Skeletal muscle satellite cell (primary cell): Measurements from ENCODE around the gene RNF166.
A peak's percentile ranks its signal among the peaks of the same experiment; 100 is the strongest.

Experiments used
- H3K27me3 ChIP-seq: 2 replicates; pipeline ENCODE4 v1.7.0; 2013; ENCODE audit warnings: low read length; ENCODE audit not compliant: control insufficient read depth, insufficient read depth
- H3K36me3 ChIP-seq: 2 replicates; pipeline ENCODE4 v1.7.0; 2013; ENCODE audit warnings: mild to moderate bottlenecking, control low read depth, low read length; ENCODE audit not compliant: insufficient read depth
- H3K4me1 ChIP-seq: 2 replicates; pipeline ENCODE4 v1.7.0; 2013; ENCODE audit warnings: low read length; ENCODE audit not compliant: control insufficient read depth, insufficient read depth
- H3K4me2 ChIP-seq: 2 replicates; pipeline ENCODE4 v1.7.0; 2013; ENCODE audit warnings: mild to moderate bottlenecking, low read length
- H3K4me3 ChIP-seq: 2 replicates; pipeline ENCODE4 v1.7.0; 2013; ENCODE audit warnings: low read length
- H3K9ac ChIP-seq: 2 replicates; pipeline ENCODE4 v1.7.0; 2013; ENCODE audit warnings: mild to moderate bottlenecking, low read depth, low read length, moderate library complexity
- H3K9me3 ChIP-seq: replicated peaks from 2 replicates; pipeline ENCODE4 v1.7.0; 2013; ENCODE audit warnings: mild to moderate bottlenecking, control low read depth, low read length

Gene RNF166

GRCh38 chr16:88657371-88657770 lies 48.8 kb downstream of the RNF166 start:
- Histone ChIP-seq H3K4me3 (no peak overlapping the region), H3K4me2 (no peak overlapping the region), H3K4me1 (peaks cover 5% of the 10 kb centered on the region), H3K9me3 (no peaks in the 10 kb centered on the region), H3K36me3 (peaks cover 21% of the 10 kb centered on the region), H3K9ac (no peak overlapping the region), H3K27me3 (no peaks in the 10 kb centered on the region)

GRCh38 chr16:88656291-88656980 lies 49.8 kb downstream of the RNF166 start:
- peaks cover 24% of the 10 kb centered on the region for H3K36me3 ChIP-seq
- no peaks in the 10 kb centered on the region for H3K9me3 ChIP-seq
- H3K9ac ChIP-seq, result no peak overlapping the region

GRCh38 chr16:88655733-88656281 lies 50.4 kb downstream of the RNF166 start:
- no peaks in the 10 kb centered on the region for H3K9me3 ChIP-seq
- no peaks in the 10 kb centered on the region for H3K27me3 ChIP-seq
- no peak overlapping the region for H3K4me2 ChIP-seq
- no peak overlapping the region for H3K4me3 ChIP-seq
- peaks cover 24% of the 10 kb centered on the region for H3K36me3 ChIP-seq
- H3K4me1 ChIP-seq, result peaks cover 6% of the 10 kb centered on the region
- no peak overlapping the region for H3K9ac ChIP-seq

More at GRCh38 chr16:88656291-88656980, 49.8 kb downstream of the RNF166 start:
- no peaks in the 10 kb centered on the region for H3K27me3 ChIP-seq
- no peak overlapping the region for H3K4me2 ChIP-seq
- peaks cover under 1% of the 10 kb centered on the region for H3K4me1 ChIP-seq
- H3K4me3 ChIP-seq, result no peak overlapping the region

GRCh38 chr16:88655053-88655732 lies 51.0 kb downstream of the RNF166 start:
- H3K27me3 ChIP-seq, result no peaks in the 10 kb centered on the region
- H3K4me2 ChIP-seq, result no peak overlapping the region
- H3K9me3 ChIP-seq, result no peaks in the 10 kb centered on the region
- H3K4me1 ChIP-seq, result peaks cover 9% of the 10 kb centered on the region
- H3K4me3 ChIP-seq, result no peak overlapping the region
- H3K9ac ChIP-seq, result no peak overlapping the region
- peaks cover 24% of the 10 kb centered on the region for H3K36me3 ChIP-seq

GRCh38 chr16:88654363-88655052 lies 51.7 kb downstream of the RNF166 start:
- Histone ChIP-seq H3K9me3 (no peaks in the 10 kb centered on the region), H3K9ac (no peak overlapping the region), H3K36me3 (peaks cover 24% of the 10 kb centered on the region), H3K27me3 (no peaks in the 10 kb centered on the region), H3K4me1 (peaks cover 13% of the 10 kb centered on the region), H3K4me2 (no peak overlapping the region), H3K4me3 (no peak overlapping the region)

- Histone ChIP-seq H3K9ac (no peak overlapping the region), H3K4me3 (no peak overlapping the region), H3K4me2 (no peak overlapping the region), H3K4me1 (peaks cover 13% of the 10 kb centered on the region), H3K36me3 (peaks cover 24% of the 10 kb centered on the region), H3K27me3 (no peaks in the 10 kb centered on the region), H3K9me3 (no peaks in the 10 kb centered on the region)
Observed at GRCh38 chr16:88653596-88654362, 52.4 kb downstream of the RNF166 start.

GRCh38 chr16:88653101-88653500 lies 53.1 kb downstream of the RNF166 start:
- Histone ChIP-seq H3K4me3 (no peak overlapping the region), H3K27me3 (no peaks in the 10 kb centered on the region), H3K36me3 (peaks cover 24% of the 10 kb centered on the region), H3K9ac (no peak overlapping the region), H3K4me1 (peaks cover 13% of the 10 kb centered on the region), H3K4me2 (no peak overlapping the region), H3K9me3 (no peaks in the 10 kb centered on the region)

GRCh38 chr16:88652762-88653063 lies 53.5 kb downstream of the RNF166 start:
- H3K9me3 ChIP-seq, result no peaks in the 10 kb centered on the region
- H3K9ac ChIP-seq, result no peak overlapping the region
- H3K4me2 ChIP-seq, result no peak overlapping the region
- H3K27me3 ChIP-seq, result no peaks in the 10 kb centered on the region
- no peak overlapping the region for H3K4me3 ChIP-seq
- peaks cover 13% of the 10 kb centered on the region for H3K4me1 ChIP-seq
- H3K36me3 ChIP-seq, result peaks cover 24% of the 10 kb centered on the region

GRCh38 chr16:88651989-88652761 lies 54.0 kb downstream of the RNF166 start:
- H3K4me2 ChIP-seq, result no peak overlapping the region
- peaks cover 13% of the 10 kb centered on the region for H3K4me1 ChIP-seq
- H3K9me3 ChIP-seq, result no peaks in the 10 kb centered on the region
- no peaks in the 10 kb centered on the region for H3K27me3 ChIP-seq
- no peak overlapping the region for H3K4me3 ChIP-seq
- H3K9ac ChIP-seq, result no peak overlapping the region
- peaks cover 24% of the 10 kb centered on the region for H3K36me3 ChIP-seq

- Histone ChIP-seq H3K9ac (peak overlapping the region; percentile 59), H3K4me1 (peaks cover 13% of the 10 kb centered on the region)
Observed at GRCh38 chr16:88651276-88651988, 54.8 kb downstream of the RNF166 start.

More at GRCh38 chr16:88651276-88651988, 54.8 kb downstream of the RNF166 start:
- Histone ChIP-seq H3K27me3 (no peaks in the 10 kb centered on the region), H3K4me3 (peak overlapping the region; percentile 77), H3K4me2 (peak overlapping the region; percentile 88), H3K9me3 (no peaks in the 10 kb centered on the region), H3K36me3 (peaks cover 17% of the 10 kb centered on the region)
